Esophagus squamous epithelium (tissue), 4 donors: ENCODE data around the gene CGNL1.

Source experiments
- CTCF ChIP-seq, 6 experiments: fragments of 450-650 bp in 4 of 6; fragments of 200-600 bp in 2 of 6; sonication (generic) in 2 of 6; IDR thresholded peaks; one replicate each; pipeline ENCODE4 v1.5.1; 2016 to 2019; ENCODE audit warnings: antibody characterized with exemption in 6 of 6, mild to moderate bottlenecking in 4 of 6, moderate library complexity in 4 of 6
- POLR2A ChIP-seq, 4 donors: fragments of 450-650 bp; IDR thresholded peaks; one replicate each; pipeline ENCODE4 v1.6.1; 2017; ENCODE audit warnings: antibody characterized with exemption in 4 of 4, mild to moderate bottlenecking in 4 of 4, moderate library complexity in 3 of 4

GRCh38 chr15:57527382-57528091 lies 151.2 kb downstream of the CGNL1 start:
- TF ChIP-seq CTCF (IDR thresholded peaks at IDR 0.05) (peak in 5 of 6 experiments; percentile 57 to 76 (median 64)), POLR2A (IDR thresholded peaks at IDR 0.05) (no peak)
